ENCODE data around the gene PRPF6. TPM values are rescaled to one million over a fixed set of nuclear protein-coding genes. Genes with fewer than 3 reads are reported as not detected.
A peak's percentile ranks its signal among the peaks of the same experiment; 100 is the strongest.

Gene PRPF6
- polyA plus RNA-seq, 1 experiment: 52.3 TPM

DNA sequence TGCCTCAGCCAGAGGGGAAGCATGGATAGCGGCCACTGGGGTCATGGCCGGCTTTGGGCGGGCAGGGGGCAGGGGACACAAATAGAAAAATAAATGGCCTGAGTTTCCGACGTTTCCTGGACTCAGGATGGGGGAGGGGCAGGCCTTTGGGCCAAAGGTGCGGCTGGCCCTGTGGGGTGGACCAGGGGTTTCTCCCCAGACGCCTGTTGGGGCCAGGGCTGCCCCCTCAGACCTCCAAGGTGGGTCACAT is 75.6 kb downstream of the PRPF6 start:
- Histone ChIP-seq H3K4me3 (ENCODE audit: low read depth, low read length) (no peak overlapping the region), H3K27me3 (ENCODE audit: control insufficient read depth, insufficient read depth, low read length) (peaks cover 7% of the 10 kb centered on the region; the same call in 1 of the 2 replicates), H3K36me3 (ENCODE audit: control insufficient read depth, insufficient read depth, low read length) (no peaks in the 10 kb centered on the region)
- TF ChIP-seq, protein P1, sequence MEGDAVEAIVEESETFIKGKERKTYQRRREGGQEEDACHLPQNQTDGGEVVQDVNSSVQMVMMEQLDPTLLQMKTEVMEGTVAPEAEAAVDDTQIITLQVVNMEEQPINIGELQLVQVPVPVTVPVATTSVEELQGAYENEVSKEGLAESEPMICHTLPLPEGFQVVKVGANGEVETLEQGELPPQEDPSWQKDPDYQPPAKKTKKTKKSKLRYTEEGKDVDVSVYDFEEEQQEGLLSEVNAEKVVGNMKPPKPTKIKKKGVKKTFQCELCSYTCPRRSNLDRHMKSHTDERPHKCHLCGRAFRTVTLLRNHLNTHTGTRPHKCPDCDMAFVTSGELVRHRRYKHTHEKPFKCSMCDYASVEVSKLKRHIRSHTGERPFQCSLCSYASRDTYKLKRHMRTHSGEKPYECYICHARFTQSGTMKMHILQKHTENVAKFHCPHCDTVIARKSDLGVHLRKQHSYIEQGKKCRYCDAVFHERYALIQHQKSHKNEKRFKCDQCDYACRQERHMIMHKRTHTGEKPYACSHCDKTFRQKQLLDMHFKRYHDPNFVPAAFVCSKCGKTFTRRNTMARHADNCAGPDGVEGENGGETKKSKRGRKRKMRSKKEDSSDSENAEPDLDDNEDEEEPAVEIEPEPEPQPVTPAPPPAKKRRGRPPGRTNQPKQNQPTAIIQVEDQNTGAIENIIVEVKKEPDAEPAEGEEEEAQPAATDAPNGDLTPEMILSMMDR (IDR thresholded peaks at IDR 0.05; ENCODE audit: insufficient read depth, low read depth, low read length): no peak
- CTCF ChIA-PET: interaction anchor here (1.4 to 8.0 kb wide), 2 partner anchors 17 to 77 kb away, joined by 20 to 76 read pairs; partner anchors contain the start of genes PRPF6 and SAMD10
- DNase-seq (ENCODE audit: low read depth): no peak
- POLR2A ChIA-PET: no interaction called here

DNA sequence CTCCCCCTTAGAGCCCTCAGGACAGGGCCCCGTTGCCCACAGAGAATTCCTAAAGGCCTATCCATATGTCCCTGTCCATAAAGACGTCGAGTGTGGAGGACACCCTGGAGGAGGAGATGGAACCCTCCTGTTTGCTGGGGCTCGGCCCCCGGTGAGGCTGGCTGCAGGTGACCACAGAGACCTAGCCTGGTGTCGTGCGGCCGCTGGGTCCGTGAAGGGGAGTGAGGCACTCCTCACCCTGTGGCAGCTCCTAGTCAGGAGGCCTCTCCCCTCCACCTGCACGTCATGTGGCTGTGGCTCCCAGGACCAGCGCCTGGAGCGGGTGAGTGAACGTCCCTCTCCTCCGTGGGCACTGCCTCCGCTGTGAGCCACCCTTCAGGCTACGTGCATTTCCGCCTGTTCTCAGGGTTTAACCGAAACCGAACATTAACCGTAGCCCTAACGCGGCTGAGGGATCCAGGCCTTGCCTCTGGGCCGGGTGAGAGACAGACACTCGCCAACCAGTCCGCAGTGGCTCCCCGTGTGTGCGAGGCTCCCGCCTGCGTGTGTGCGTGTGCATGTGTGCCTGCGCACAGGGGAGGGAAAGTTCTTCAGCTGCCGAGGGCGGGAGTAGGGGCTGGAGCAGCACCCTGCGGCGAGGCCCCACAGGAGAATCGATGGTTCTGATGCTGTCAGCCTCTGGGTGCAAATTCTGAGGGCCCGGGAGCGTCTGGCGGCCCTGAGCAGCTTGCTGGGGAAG is 76.1 kb downstream of the PRPF6 start:
- no peaks in the 10 kb centered on the region for H3K36me3 ChIP-seq (ENCODE audit: control insufficient read depth, insufficient read depth, low read length)
- H3K4me3 ChIP-seq (ENCODE audit: low read depth, low read length): no peak overlapping the region
- DNase-seq (ENCODE audit: low read depth): no peak
- ChIA-PET CTCF (interaction anchor here (0.7 to 8.0 kb wide), 10 partner anchors 10 to 192 kb away, joined by 3 to 76 read pairs (median 6); partner anchors contain the start of genes C20orf204, PRPF6, SAMD10 and TPD52L2), POLR2A (no interaction called here)
- peaks cover 5% of the 10 kb centered on the region; the same call in 1 of the 2 replicates for H3K27me3 ChIP-seq (ENCODE audit: control insufficient read depth, insufficient read depth, low read length)
- TF ChIP-seq, protein P1 (IDR thresholded peaks at IDR 0.05; ENCODE audit: insufficient read depth, low read depth, low read length): no peak

DNA sequence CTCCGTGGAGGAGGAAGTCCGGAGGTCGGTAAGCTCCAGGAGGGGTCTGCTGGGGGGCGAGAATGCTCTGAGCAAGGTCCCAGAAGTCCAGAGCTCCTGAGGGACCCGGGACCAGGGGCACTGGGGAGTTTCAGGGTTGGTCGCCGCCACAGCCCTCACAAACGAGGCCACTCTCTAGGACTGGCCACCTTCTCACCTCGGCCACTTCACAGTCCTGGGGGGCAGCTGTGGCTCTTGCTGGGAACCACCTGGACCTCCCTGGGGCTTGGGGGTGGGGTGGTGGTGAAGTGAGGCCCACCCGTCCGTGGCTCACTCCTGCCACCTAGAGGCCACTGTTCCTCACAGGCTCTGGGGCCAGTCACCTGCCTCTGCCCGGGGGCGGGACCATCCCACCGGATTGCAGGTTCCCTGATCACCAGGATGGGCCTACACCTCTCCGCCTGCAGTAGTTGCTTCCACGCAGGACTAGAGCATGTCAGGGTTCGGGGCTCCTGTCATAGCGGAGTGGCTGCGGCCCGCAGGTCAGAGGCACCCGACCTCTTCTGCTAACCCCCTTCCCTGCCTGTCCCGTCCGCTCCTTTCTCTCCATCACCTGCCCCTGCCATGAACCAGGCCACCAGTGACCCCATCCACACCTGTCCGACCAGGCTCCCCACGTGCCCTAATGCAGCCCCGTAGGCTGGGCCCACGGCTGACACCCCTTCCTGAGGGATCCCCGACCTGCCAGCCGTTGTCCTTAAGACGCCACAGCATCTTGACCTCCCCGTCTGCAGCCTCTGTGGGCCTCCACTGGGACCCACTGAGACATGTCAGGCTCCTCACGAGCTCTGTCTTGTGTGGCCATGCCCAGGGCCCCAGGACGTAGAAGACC is 76.9 kb downstream of the PRPF6 start:
- Histone ChIP-seq H3K27me3 (ENCODE audit: control insufficient read depth, insufficient read depth, low read length) (peaks cover 1% of the 10 kb centered on the region; the same call in 1 of the 2 replicates), H3K4me3 (ENCODE audit: low read depth, low read length) (no peak overlapping the region), H3K36me3 (ENCODE audit: control insufficient read depth, insufficient read depth, low read length) (no peaks in the 10 kb centered on the region)
- TF ChIP-seq, protein P1 (IDR thresholded peaks at IDR 0.05; ENCODE audit: insufficient read depth, low read depth, low read length): peak; percentile 93
- CTCF ChIA-PET: interaction anchor here (0.7 to 8.0 kb wide), 14 partner anchors 10 to 193 kb away, joined by 3 to 76 read pairs (median 6); partner anchors contain the start of genes C20orf204, PRPF6, SAMD10 and TPD52L2
- DNase-seq (ENCODE audit: low read depth): no peak
- POLR2A ChIA-PET: no interaction called here

DNA sequence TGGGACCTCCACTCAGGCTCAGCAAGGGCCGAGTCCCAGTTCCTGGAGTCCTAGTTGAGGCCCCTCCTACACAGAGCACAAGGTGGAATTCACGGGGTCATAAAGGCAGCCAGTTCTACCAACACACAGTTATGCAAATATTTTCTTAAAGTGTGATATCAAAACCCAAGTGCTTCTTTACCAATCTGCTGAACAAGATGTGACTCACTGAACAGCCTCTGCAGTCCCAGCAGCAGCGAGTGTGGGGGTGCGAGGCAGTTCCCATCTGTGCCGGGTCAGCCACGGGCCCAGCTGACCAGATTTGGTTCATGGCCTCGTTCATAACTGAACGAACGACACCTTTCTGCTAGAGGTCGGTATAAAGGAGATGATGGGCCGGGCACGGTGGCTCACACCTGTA is 77.6 kb downstream of the PRPF6 start:
- H3K36me3 ChIP-seq (ENCODE audit: control insufficient read depth, insufficient read depth, low read length): no peaks in the 10 kb centered on the region
- no peak overlapping the region for H3K4me3 ChIP-seq (ENCODE audit: low read depth, low read length)
- TF ChIP-seq, protein P1 (IDR thresholded peaks at IDR 0.05; ENCODE audit: insufficient read depth, low read depth, low read length): no peak
- DNase-seq (ENCODE audit: low read depth): no peak
- CTCF ChIA-PET: interaction anchor here (0.9 to 8.0 kb wide), 7 partner anchors 8 to 78 kb away, joined by 3 to 76 read pairs (median 4); partner anchors contain the start of genes PRPF6 and SOX18
- POLR2A ChIA-PET: no interaction called here
- no peaks in the 10 kb centered on the region; the same call in 1 of the 2 replicates for H3K27me3 ChIP-seq (ENCODE audit: control insufficient read depth, insufficient read depth, low read length)

DNA sequence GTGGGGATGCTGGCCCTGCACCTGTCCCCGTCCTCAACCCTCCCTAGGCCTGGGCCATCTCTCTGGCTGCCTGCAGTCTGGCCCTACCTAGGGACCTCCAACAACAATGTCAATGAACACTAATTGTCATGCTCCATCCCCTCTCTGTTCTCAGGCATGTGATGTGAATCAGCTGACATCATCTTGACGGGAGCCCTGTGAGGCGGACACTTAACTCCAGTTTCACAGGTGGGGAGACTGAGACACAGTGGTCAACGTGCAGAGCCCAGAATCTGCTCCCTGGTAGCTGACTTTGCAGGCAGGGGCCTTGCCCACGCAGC is 81.3 kb downstream of the PRPF6 start:
- no peak for DNase-seq (ENCODE audit: low read depth)
- TF ChIP-seq, protein P1 (IDR thresholded peaks at IDR 0.05; ENCODE audit: insufficient read depth, low read depth, low read length): no peak
- ChIA-PET POLR2A (no interaction called here), CTCF (interaction anchor here (0.8 to 2.7 kb wide), 5 partner anchors 9 to 525 kb away, joined by 3 to 21 read pairs (median 4); partner anchors contain the start of gene OPRL1)
- Histone ChIP-seq H3K27me3 (ENCODE audit: control insufficient read depth, insufficient read depth, low read length) (no peaks in the 10 kb centered on the region), H3K4me3 (ENCODE audit: low read depth, low read length) (peak overlapping the region; percentile 51), H3K36me3 (ENCODE audit: control insufficient read depth, insufficient read depth, low read length) (no peaks in the 10 kb centered on the region)
